ENCODE measurements around the gene THAP4.

The THAP4 gene

DNA sequence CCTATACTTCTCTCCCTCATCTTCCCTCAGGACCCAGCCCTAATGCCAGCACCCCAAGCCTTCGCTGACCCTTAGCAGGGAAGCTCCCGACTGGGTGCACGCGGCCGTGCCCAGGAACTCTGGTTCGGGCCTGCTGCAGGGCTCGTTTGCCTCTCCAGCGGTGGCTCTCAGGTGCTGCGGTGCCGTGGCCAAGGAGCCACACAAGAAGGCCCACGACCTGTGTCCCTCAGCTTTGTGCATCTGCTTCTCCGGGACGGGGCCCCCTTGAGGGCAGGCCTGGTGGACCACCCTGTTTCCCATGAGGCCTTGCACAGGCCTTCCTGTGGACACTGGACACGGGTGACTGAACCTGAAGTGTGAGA lies 60.7 kb downstream of the THAP4 start:
- no peak for TF ChIP-seq EZH2phosphoT487 (conservative IDR thresholded peaks at IDR 0.05; ENCODE audit: low read length)
- TF ChIP-seq, protein P1, sequence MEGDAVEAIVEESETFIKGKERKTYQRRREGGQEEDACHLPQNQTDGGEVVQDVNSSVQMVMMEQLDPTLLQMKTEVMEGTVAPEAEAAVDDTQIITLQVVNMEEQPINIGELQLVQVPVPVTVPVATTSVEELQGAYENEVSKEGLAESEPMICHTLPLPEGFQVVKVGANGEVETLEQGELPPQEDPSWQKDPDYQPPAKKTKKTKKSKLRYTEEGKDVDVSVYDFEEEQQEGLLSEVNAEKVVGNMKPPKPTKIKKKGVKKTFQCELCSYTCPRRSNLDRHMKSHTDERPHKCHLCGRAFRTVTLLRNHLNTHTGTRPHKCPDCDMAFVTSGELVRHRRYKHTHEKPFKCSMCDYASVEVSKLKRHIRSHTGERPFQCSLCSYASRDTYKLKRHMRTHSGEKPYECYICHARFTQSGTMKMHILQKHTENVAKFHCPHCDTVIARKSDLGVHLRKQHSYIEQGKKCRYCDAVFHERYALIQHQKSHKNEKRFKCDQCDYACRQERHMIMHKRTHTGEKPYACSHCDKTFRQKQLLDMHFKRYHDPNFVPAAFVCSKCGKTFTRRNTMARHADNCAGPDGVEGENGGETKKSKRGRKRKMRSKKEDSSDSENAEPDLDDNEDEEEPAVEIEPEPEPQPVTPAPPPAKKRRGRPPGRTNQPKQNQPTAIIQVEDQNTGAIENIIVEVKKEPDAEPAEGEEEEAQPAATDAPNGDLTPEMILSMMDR (IDR thresholded peaks at IDR 0.05; ENCODE audit: insufficient read depth, low read length, poor library complexity, severe bottlenecking): no peak
- Histone ChIP-seq H2AFZ (ENCODE audit: low read depth, low read length, severe bottlenecking) (no peak overlapping the region), H3K9me3 (ENCODE audit: insufficient read depth, low read length) (no peaks in the 10 kb centered on the region)

DNA sequence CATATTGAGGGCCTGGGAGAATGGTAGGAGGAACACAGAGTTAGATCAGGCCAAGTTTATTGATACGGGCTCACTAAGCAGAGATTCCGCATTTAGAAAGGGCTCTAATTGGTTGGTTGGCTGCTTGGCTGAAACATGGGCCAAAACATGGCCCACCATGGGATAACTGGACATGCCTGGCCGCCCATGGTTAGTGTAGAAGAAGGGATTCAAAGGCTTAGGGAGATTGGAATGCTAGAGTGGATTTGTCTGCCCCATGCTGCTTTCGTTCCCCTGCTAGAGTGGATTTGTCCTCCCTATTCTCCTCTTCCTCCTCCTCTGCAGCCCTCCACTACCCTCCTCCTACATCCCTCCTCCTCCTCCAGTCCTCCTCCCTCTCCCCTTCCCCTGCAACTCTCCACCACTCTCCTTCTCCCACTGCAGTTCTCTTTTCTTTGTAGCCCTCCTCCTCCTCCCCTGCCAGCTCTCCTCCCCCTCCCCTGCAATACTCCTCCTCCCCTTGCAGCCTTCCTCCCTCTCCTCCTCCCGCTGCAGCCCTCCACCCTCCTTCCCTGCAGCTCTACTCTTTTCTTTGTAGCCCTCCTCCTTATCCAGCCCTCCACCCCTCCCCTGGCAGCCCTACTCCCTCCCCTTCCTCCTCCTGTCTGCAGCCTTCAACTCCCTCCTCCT lies 61.2 kb downstream of the THAP4 start:
- Histone ChIP-seq H3K27ac (ENCODE audit: low read depth, low read length) (no peak overlapping the region), H3K9me3 (ENCODE audit: insufficient read depth, low read length) (no peaks in the 10 kb centered on the region), H3K9me2 (replicated peaks; ENCODE audit: insufficient read depth, low read length) (no peaks in the 10 kb centered on the region), H3K4me2 (ENCODE audit: low read depth, low read length, poor library complexity, severe bottlenecking) (no peak overlapping the region), H2AFZ (ENCODE audit: low read depth, low read length, severe bottlenecking) (no peak overlapping the region), H3K4me3 (ENCODE audit: insufficient read depth, low read length, poor library complexity, severe bottlenecking) (no peak overlapping the region), H3K36me3 (ENCODE audit: low read length) (no peaks in the 10 kb centered on the region), H3F3A (ENCODE audit: insufficient read depth) (no peaks in the 10 kb centered on the region), H4K20me1 (ENCODE audit: low read depth, low read length) (no peaks in the 10 kb centered on the region), H3K27me3 (ENCODE audit: low read length) (no peaks in the 10 kb centered on the region), H3K79me2 (ENCODE audit: insufficient read depth, low read length) (no peaks in the 10 kb centered on the region), H3K9ac (ENCODE audit: low read length) (no peak overlapping the region)
- TF ChIP-seq EZH2phosphoT487 (conservative IDR thresholded peaks at IDR 0.05; ENCODE audit: low read length): no peak
- TF ChIP-seq, protein P1 (IDR thresholded peaks at IDR 0.05; ENCODE audit: insufficient read depth, low read length, poor library complexity, severe bottlenecking): no peak

More for the DNA sequence above, 60.7 kb downstream of the THAP4 start:
- Histone ChIP-seq H3K36me3 (ENCODE audit: low read length) (no peaks in the 10 kb centered on the region), H4K20me1 (ENCODE audit: low read depth, low read length) (no peaks in the 10 kb centered on the region), H3F3A (ENCODE audit: insufficient read depth) (no peaks in the 10 kb centered on the region), H3K27ac (ENCODE audit: low read depth, low read length) (no peak overlapping the region), H3K4me3 (ENCODE audit: insufficient read depth, low read length, poor library complexity, severe bottlenecking) (no peak overlapping the region), H3K27me3 (ENCODE audit: low read length) (no peaks in the 10 kb centered on the region), H3K9ac (ENCODE audit: low read length) (no peak overlapping the region), H3K9me2 (replicated peaks; ENCODE audit: insufficient read depth, low read length) (no peaks in the 10 kb centered on the region), H3K79me2 (ENCODE audit: insufficient read depth, low read length) (no peaks in the 10 kb centered on the region), H3K4me2 (ENCODE audit: low read depth, low read length, poor library complexity, severe bottlenecking) (no peak overlapping the region)

DNA sequence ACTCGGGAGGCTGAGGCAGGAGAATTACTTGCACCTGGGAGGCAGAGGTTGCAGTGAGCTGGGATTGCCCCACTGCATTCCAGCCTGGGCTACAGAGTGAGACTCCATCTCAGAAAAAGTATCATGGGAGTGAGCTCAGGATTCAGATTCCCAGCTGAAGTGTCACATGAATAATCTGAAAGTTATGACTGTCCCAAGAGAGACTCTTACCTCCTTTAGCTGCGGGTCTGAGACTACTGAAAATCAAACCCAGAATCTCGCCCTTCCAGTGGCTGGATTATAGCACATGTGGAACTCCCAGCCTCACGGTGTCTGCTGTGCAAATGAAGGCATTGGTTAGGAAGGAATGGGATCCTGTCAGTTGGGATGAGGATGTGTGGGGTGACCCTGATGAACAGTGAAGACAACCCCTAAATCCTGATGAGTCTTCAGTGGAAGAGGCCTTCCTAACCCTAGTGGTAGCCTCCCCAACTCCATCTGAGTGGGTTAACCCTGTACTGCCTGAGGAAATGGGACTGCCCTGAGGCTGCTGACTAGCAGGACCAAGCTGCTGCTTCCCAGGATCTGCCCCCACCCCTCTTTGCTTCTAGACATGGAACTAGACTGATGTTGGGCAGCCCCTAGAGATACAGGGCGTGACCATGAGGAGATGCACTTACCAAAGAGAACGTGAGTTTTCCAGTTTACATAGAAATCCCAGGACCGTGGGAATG lies 61.9 kb downstream of the THAP4 start:
- H4K20me1 ChIP-seq (ENCODE audit: low read depth, low read length): no peaks in the 10 kb centered on the region
- no peaks in the 10 kb centered on the region for H3F3A ChIP-seq (ENCODE audit: insufficient read depth)
- H3K36me3 ChIP-seq (ENCODE audit: low read length): no peaks in the 10 kb centered on the region
- no peak overlapping the region for H3K4me2 ChIP-seq (ENCODE audit: low read depth, low read length, poor library complexity, severe bottlenecking)
- H3K9me3 ChIP-seq (ENCODE audit: insufficient read depth, low read length): no peaks in the 10 kb centered on the region
- H3K4me3 ChIP-seq (ENCODE audit: insufficient read depth, low read length, poor library complexity, severe bottlenecking): no peak overlapping the region
- H3K9me2 ChIP-seq (replicated peaks; ENCODE audit: insufficient read depth, low read length): no peaks in the 10 kb centered on the region
- H3K79me2 ChIP-seq (ENCODE audit: insufficient read depth, low read length): no peaks in the 10 kb centered on the region
- H3K9ac ChIP-seq (ENCODE audit: low read length): no peak overlapping the region
- no peak overlapping the region for H3K27ac ChIP-seq (ENCODE audit: low read depth, low read length)
- H2AFZ ChIP-seq (ENCODE audit: low read depth, low read length, severe bottlenecking): no peak overlapping the region
- H3K27me3 ChIP-seq (ENCODE audit: low read length): no peaks in the 10 kb centered on the region
- no peak for TF ChIP-seq EZH2phosphoT487 (conservative IDR thresholded peaks at IDR 0.05; ENCODE audit: low read length)
- TF ChIP-seq, protein P1 (IDR thresholded peaks at IDR 0.05; ENCODE audit: insufficient read depth, low read length, poor library complexity, severe bottlenecking): no peak

Data from SU-DHL-6 (cell line).